ENCODE measurements around the gene OPRM1.
A peak's percentile ranks its signal among the peaks of the same experiment; 100 is the strongest.

The OPRM1 gene

DNA sequence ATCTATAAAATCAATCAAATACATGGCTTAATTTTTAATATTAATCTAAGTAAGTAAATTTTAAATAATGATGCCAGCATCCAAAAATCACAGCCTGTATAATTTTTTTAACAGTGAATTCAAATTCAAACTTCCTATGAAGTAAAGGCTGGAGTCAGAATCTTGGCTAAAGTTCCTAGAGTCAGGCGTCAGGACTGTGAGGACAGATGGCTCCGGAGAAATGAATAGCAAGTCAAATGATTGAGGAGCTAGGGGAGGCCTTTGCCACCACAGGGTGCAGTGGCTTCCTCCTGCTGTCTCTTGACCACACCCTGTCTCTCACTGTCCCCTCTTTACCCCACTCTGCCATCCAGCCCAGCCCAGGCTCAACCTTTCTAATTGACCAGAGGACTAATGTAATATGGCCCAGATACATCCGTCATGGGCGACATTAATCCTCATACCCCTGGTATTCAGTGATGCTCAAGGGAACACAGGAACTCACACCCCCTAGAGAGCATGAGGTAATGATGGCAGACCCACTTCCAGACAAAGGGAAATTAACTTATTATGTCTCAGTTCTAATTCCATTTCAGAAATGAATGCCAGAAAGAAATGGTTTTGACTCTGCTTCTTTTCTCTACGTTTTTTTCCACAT lies 53.4 kb downstream of the OPRM1 start:
- DNase-seq = no peak

DNA sequence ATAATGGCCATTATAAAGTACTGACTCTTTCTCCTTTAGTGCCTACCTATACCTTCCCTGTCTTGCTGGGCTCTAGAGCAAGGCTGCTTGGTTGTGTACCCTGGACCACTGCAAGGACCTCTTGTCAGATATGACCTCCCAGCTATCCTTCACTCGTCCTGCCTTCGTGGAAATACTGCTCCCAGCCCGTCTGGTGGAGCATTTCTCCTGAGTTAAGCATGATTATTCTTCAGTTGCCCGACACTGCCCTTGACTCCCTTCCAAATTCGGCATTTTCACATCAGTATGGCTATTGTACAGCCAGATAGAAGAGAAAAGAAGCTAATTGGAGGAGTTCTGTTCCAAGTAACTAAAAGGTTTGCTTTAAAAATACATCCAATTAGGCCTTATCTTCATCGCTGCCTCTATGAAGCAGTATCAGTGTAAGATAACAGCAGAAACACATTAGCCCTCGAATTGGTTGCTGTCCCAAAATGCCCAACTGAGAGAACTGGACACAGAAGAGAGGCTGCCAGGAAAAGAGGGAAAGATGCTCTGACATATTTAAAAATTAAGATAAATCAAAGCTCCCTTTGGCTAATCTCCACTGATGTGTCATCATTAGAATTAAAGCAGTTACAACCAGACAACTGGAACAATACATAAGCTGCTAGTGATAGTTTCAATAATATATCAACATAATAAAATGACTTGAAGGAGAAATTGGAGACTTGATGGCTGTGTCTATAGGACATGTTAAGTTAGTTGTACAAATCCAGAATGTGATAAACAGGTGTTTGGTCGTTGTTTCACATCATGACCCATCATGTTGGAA lies 54.4 kb downstream of the OPRM1 start:
- DNase-seq = no peak

DNA sequence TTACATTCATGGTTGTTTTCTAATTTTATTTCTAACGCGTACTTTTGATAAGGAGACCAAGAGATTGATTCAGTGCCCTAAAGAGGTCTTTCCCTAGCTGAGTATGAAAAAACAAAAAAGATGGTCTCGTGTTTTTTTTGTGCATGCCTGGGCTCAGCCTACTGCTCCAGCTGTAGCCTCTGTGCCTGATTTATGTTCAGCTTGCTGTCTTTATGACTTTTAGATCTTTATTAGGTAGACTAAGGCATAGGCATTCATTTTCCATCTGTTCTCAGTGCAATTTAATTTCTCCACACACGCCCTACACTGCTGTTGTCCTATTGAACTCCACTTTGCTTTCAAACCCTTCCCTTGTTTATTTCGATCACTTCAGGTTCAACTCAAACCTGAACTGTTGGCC lies 56.5 kb downstream of the OPRM1 start:
- no peak for DNase-seq

DNA sequence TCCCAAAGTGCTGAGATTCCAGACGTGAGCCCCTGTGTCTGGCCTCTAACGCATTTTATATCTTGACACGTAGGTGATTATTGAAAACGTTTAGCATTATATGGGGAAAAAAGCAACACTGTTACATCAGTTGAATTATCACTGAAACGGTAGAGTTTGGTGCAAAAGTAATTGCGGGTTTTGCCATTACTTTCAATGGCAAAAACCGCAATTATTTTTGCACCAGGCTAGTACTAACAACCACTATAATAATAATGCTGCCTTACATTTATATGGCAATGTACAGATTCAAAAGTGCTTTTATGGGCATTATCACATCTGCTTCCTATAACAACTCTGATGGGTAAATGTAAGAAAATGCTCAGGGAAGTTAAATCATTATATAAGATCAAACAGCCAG lies 57.3 kb downstream of the OPRM1 start:
- DNase-seq = no peak

DNA sequence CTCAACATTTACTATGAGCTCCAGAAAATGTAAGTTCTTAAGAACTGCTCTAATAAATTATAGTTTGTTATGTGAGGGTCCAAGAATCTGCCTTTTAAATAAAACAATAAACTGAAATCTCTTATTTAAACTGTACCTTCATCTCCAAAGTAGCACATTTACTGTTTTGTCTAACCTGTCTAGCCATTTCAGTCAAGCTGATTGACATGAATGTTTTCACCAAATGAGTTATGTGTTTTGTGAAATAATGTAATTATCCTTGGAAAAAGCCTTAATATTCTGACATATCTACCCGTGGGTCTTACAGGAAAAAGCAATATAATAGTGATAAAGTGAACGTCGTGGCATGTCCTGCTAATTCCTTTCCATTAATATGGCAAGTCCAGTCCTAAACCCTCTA lies 57.8 kb downstream of the OPRM1 start:
- DNase-seq = no peak

DNA sequence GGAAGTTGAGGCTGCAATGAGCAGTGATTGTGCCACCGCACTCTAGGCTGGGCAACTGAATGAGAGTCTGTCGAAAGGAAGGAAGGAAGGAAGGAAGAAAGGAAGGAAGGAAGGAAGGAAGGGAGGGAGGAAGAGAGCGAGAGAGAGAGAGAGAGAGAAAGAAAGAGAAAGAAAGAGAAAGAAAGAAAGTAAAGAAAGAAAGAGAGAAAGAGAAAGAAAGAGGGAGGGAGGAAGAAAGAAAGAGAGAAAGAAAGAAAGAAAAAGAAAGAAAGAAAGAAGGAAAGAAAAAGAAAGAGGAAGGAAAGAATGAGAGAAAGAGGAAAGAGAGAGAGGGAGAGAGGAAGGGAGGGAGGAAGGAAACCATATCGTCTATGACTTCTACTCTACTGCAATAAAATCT lies 60.2 kb downstream of the OPRM1 start:
- DNase-seq = no peak

DNA sequence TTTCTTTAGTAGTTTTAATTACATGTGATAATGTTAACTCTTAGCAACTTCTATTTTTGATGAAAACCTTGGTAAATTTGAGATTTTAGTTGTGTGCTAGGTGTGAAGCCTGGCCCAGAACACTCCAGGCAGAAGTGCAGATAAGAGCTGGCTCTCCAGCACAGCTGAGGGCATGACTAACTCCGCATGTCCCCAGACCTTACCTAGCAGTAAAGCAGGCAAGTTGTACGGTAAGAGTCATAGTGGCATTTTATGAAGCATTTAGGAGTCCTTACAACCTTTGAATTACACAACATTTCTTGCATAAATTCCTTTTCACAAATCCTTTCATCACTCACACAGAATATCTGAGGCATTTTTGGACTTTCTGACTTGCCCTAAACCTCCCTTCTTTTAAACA lies 67.2 kb downstream of the OPRM1 start:
- no peak for DNase-seq

DNA sequence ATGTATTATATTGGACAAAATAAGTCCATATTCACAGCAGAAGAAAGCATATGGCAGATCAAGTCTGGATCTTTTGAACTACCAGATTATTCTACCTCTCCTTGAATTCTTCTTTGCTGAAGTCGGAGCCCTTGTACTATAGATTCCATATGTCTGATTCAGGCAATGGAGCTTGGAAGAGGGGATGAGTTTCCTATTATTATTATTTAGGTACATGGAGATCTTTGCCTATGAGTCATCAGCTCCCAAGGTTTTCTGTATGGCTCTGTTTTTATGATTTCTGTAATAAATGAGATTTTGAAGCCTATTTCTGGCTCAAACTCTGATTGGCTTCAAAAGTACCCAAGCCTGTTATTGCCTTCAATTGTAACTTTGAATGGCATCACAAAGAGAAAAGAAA lies 72.0 kb downstream of the OPRM1 start:
- no peak for DNase-seq

DNA sequence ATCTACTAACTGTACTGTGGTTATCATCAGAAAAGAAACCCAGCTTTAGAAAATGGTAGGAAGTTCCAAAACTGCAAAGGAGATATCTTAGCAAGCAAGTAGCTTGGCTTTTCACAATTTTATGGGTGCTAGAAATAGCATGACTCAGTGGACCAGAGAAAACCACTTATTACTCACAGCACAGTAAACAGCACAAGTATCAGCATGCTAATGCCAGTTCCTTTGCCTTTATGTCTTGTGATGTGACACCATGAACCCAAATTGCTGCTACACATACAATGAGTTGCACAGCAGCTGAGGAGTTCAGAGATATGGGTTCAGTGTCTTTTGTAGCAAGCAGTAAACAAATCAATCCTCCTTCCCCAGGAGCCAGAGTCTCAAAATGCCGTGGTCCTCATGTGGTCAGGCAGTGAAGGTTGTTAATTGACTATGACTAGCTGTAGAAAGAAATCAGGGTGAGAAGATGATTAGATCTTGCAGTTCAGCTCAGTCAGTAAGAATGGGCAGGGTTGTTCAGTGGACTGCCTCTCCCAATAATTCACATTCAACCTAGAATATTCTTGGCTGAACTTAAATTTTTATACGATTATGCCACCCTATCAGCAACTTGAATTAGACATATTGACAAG lies 73.3 kb downstream of the OPRM1 start:
- no peak for DNase-seq

DNA sequence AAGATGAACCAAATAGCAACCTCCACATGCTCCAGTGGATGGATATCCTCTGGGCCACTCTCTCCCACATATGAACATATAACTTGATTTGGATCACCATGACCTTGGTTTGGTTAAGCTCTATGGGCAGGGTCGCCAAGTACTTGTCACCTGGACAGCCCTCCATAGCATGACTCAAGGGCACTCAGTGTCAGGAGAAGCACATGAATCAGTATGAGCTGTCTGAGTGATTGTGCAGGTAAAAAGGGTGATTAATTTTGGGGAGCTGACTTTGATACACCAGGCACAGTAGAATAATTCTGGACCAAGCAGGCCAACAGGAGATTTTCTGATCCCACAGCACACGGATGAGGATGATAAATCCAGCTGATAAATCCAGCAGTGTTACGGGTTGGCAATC lies 74.4 kb downstream of the OPRM1 start:
- no peak for DNase-seq

DNA sequence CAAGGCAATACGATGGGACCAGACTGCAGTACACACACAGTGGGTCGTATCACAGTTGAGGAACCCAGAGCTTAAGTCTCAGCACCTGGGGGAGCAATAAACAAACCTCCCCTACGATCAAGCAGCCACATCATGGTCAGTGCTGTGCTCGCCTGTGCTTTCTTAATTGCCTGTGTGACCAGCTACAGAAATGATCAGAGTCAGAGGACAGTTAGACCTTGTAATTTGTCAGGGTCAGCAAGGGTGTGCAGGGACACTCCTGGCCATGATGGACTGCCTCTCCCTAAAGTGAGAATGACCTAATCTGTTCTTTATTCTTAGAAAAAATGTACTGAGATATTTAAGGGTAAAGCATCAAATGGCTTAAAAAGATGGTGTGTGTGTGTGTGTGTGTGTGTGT lies 78.4 kb downstream of the OPRM1 start:
- no peak for DNase-seq

DNA sequence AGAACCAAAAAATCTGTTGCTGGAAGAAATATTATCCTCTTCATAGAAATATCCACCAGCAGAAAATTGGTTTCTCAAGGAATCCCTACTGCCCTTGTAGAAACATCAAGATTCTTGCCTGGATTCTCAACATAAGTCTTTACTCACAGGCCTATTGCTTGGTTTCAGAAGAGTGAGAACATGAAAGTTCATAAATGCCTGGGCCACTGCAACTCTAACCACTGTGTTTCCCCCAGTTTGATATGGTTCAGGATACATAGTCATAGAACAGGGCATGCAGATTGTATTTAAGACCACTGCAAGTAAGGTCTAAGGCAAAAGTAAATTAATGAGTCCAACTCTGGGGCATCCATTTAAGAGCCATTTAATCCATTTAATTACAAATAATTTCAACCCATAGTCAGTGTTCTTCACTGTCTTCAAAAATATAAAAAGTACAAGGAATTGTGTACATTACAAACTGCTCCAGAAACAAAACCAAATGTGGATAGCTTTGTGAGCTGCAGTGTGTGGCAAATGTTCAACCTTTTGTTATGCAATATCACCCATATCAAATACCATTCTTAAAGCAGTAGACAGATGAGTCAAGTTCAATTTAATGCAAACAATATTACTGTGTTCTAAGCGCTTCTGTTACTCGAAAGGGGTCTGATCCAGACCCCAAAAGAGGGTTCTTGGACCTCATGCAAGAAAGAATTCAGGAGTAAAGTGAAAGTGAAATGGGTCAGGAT lies 83.3 kb downstream of the OPRM1 start:
- DNase-seq = no peak

DNA sequence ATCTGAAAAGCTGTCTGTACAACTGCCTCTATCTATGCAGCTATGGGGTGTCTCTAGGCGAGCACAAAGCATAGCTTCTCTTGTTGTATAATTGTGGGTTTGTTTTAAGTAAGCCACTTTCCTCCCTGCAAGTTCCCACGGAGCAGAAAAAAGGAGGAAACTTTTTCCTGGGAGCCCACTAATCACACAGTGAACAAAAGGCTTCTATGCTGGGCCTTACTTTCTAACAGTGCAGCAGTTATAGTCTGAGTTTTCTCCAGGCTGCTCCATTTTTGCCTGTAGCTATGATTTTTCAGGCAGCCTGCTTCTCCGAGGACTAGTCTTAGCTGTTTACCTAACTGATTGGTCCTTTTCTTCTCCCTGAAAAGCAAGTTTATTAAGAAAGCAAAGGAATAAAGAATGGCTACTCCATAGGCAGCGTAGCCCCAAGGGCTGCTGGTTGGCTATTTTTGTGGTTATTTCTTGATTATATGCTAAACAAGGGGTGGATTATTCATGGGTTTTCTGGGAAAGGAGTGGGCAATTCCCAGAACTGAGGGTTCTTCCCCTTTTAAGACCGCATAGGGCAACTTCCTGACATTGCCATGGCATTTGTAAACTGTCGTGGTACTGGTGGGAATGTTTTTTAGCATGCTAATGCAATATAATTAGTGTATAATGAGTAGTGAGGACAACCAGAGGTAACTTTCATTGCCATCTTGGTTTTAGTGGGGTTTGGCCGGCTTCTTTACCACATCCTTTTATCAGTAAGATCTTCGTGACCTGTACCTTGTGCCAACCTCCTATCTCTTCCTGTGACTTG lies 84.3 kb downstream of the OPRM1 start:
- DNase-seq = no peak

DNA sequence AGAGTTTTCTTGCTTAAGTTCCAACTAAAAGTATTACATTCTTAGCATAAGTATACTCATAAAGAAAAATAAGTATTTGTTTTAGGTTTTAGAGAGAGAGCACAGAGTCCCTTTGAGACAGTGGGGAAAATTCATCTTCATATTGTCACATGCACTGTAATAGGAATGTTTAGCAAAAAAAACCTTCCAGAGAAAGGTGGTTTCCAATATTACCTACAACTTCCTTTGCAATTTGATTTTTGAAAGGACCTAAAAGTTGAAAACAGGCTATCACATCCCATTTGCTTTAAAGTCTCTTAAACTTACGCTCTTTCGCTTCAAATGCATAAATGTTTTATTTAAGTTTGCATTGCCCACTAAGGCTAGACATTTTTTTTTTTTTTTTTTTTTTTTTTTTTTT lies 86.4 kb downstream of the OPRM1 start:
- no peak for DNase-seq

DNA sequence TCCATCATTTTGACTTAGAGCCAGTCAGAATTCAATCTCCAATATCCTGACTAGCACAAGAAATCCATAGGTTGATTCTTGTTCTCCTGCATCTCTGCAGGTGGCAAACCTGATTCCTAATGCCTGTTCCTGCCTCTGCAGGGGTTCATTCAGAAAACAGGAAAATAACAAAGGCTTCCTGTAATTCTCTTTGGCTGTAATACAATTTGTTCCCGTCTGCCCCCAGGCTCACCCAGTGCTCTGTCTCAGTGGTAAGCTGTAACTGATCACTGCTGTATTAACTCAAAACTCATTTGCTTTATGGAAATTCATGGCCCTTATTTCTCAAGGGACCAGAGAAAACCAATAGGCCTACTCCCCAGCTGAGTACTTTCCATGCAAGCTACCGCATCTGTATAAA lies 88.6 kb downstream of the OPRM1 start:
- no peak for DNase-seq

DNA sequence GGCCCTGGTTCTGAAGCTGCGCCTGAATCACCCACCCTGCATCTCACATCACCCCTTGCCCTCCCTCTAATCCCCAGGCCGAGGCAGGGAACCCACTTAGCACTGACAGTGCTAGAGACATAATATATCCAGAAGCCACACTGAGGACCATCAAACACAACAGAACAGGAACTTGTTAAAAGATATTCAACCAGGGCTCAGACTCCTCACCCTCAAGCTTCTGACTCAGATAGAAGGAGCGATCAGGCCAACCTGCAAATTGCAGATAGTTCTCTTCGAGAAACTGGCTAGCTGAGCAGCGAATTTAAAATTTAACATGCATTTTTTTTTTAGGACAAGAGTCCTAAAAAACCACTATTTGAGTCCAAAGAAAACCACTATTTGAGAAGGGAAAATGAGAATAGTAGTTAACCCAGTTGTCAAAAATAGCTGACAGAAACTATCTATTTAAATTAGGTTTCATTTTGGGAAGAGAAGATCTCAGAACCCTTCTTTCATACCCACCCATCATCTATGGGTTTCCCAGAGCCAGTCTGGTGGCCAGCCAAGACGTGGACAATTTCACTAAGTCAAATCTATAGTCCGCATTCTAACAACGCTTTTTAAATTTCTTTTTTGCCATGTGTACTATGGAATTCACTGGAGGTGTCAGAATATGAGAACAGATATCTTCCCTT lies 95.6 kb downstream of the OPRM1 start:
- no peak for DNase-seq

DNA sequence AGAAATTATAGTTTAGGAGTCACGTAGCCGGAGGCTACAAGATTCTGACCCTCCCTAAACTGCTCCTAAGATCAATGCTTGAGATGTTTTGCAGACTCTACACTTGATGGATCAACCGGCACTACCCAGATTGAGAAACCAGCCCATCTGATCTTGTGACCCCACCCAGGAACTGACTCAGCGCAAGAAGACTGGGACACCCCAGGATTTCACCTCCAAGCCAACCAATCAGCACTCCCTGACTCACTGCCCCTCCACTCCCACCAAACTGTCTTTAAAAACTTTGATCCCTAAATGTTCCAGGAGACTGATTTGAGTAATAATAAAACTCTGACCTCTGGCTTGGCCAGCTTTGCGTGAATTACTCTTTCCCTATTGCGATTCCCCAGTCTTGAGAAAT lies 99.8 kb downstream of the OPRM1 start:
- no peak for DNase-seq

DNA sequence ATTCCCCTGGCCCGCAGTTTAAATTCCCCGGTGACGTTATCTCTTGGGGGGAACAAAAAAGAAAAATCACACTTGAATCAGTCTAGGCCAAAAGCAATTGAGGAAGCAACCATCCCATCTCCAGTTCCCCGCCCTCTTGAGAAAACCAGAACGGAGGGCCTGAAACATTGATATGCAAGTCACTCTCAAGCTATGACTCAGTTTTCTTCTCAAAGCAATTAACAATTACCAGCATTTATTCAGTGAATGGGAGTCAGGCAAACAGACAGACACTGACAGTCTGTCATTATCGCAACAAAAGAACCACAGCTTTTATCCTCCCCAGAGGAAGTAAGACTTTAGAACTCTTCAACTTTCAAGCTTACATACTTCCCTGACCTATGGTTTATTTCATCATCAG lies 100.9 kb downstream of the OPRM1 start:
- no peak for DNase-seq

DNA sequence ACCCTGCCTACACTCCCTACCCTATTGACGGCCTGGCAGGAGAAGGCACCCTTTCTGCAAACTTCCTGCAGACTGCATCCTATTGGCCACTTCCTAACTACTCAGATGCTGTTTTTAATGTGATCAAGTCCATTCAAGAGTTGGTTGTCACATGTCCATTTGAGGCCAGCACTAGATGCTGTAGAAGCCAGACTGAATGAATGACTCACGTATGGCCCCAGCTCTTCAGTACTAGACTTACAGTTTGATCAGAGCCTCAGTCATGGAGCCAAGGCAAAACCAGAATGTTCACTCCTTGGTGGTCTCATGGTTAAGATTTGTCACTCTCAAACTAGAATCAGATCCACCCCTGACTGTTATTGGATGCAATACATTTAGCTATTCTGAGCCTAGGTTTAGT lies 101.7 kb downstream of the OPRM1 start:
- no peak for DNase-seq

DNA sequence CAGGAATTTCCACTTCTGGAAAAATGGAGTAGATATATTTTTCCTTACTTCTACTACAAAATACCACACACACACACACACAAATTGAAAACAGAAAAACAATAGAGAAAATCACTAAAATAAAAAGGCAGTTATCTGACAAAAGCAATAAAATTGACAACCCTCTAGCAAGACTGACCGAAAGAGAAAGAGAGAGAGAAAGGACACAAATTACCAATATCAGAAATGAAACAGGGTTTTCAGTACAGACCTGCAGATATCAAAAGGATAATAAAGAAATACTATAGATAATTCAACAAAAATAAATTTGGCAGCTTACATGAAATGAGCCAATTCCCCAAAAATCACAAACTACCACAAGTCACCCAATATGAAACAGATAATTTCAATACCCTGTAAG lies 104.7 kb downstream of the OPRM1 start:
- no peak for DNase-seq

DNA sequence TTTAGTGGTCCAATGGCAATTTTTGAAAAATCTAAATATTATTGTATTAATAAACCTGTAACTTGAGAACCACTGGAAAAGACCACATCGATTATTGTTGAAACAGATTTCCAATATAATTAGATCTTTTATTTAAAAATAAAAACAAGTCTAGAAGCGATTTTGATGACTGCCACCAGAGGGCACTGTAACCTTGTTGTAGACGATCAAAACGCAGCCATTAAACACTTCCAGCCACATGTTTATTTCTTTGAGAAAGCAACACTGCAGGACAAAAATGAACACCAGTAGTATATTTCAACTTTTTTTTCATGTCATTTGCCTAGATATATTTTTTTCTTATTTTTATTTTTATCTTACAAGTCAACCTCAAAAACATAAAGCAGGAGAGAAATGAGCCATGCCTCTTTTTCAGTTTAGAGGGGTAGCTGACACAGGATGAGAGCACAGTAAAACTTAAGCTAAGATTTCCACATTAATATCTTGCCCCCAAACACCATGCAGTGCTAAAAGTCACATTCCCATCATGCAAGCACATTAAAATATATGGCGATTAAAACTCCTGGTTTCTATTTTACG lies 115.4 kb downstream of the OPRM1 start:
- DNase-seq = peak; percentile 48

All from NCI-H2029 (cell line).